ENCODE data around the gene EIF4E2.
"Not testable (repeated sequence)": the region's sequence is repeated elsewhere in the genome, so short reads cannot be mapped to it uniquely, and the experiment has no call there.

EIF4E2 gene

GRCh38 chr2:232522623-232523401 lies 27.7 kb upstream of the EIF4E2 start:
- DNase-seq, result no peak

GRCh38 chr2:232523402-232523681 lies 27.1 kb upstream of the EIF4E2 start:
- no peak for DNase-seq

GRCh38 chr2:232523682-232524597 lies 26.5 kb upstream of the EIF4E2 start:
- no peak for DNase-seq

GRCh38 chr2:232524771-232525170 lies 25.7 kb upstream of the EIF4E2 start:
- no peak for DNase-seq

- DNase-seq, result no peak
Measured at GRCh38 chr2:232525199-232525598, 25.3 kb upstream of the EIF4E2 start.

GRCh38 chr2:232525791-232526371 lies 24.6 kb upstream of the EIF4E2 start, which contains the start of gene CHRND:
Gene CHRND (plus strand): TSS chr2:232526160. CDS start chr2:232526216, 56 bp downstream.
- DNase-seq, result no peak

- DNase-seq, result no peak
Measured at GRCh38 chr2:232526372-232526941, 24.0 kb upstream of the EIF4E2 start.

GRCh38 chr2:232527905-232528470 lies 22.5 kb upstream of the EIF4E2 start:
- DNase-seq, result no peak

GRCh38 chr2:232528746-232529460 lies 21.6 kb upstream of the EIF4E2 start:
- DNase-seq, result no peak

- no peak for DNase-seq
Measured at GRCh38 chr2:232529806-232530547, 20.5 kb upstream of the EIF4E2 start.

- DNase-seq, result no peak
Measured at GRCh38 chr2:232530626-232531260, 19.7 kb upstream of the EIF4E2 start.

GRCh38 chr2:232532419-232532818 lies 18.1 kb upstream of the EIF4E2 start:
- DNase-seq, result no peak

GRCh38 chr2:232532821-232533220 lies 17.7 kb upstream of the EIF4E2 start:
- DNase-seq, result not testable (repeated sequence)

GRCh38 chr2:232533944-232534710 lies 16.4 kb upstream of the EIF4E2 start:
- no peak for DNase-seq

GRCh38 chr2:232534940-232535651 lies 15.4 kb upstream of the EIF4E2 start:
- no peak for DNase-seq

- no peak for DNase-seq
Measured at GRCh38 chr2:232535761-232536530, 14.5 kb upstream of the EIF4E2 start.

- DNase-seq, result no peak
Measured at GRCh38 chr2:232537079-232537478, 13.4 kb upstream of the EIF4E2 start.

GRCh38 chr2:232537499-232537898 lies 13.0 kb upstream of the EIF4E2 start:
- DNase-seq, result no peak

GRCh38 chr2:232538671-232539070 lies 11.8 kb upstream of the EIF4E2 start:
- DNase-seq, result no peak

All from NCI-H1436 treated with DMSO at 0.1 percent for 48 hours (cell line).